22Rv1 (cell line): ENCODE data around the gene PRRT3.

ENCODE experiments used
- H3K27ac ChIP-seq: fragments of 450-650 bp; 2 replicates; pipeline ENCODE4 v1.5.1; 2017
- ZFX ChIP-seq: fragments of 450-650 bp; IDR thresholded peaks from 2 replicates; pipeline ENCODE4 v1.6.1; 2017; ENCODE audit warnings: antibody characterized with exemption, borderline replicate concordance
- TF ChIP-seq, protein P1 (sequence below): fragments of 450-650 bp; IDR thresholded peaks from 2 replicates; pipeline ENCODE4 v1.5.1; 2017; ENCODE audit warnings: mild to moderate bottlenecking

The PRRT3 gene

DNA sequence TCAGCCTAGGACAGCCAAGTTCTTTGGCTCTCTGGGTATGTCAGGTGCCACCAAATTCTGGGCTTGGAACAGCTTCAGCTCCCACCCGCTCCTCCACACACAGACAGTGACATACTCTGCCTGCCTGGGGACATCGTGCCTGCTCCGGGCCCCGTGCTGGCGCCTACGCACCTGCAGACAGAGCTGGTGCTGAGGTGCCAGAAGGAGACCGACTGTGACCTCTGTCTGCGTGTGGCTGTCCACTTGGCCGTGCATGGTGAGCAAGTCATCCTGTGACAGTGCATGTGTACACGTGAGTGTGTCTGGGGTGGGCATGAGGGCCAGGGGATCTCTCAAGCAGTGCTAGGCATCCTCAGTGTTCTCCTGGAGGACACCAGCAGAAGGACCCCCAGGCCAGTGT is 34.4 kb downstream of the PRRT3 start:
- H3K27ac ChIP-seq: peak overlapping the region; percentile 89
- TF ChIP-seq, protein P1, sequence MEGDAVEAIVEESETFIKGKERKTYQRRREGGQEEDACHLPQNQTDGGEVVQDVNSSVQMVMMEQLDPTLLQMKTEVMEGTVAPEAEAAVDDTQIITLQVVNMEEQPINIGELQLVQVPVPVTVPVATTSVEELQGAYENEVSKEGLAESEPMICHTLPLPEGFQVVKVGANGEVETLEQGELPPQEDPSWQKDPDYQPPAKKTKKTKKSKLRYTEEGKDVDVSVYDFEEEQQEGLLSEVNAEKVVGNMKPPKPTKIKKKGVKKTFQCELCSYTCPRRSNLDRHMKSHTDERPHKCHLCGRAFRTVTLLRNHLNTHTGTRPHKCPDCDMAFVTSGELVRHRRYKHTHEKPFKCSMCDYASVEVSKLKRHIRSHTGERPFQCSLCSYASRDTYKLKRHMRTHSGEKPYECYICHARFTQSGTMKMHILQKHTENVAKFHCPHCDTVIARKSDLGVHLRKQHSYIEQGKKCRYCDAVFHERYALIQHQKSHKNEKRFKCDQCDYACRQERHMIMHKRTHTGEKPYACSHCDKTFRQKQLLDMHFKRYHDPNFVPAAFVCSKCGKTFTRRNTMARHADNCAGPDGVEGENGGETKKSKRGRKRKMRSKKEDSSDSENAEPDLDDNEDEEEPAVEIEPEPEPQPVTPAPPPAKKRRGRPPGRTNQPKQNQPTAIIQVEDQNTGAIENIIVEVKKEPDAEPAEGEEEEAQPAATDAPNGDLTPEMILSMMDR: no peak
- no peak for TF ChIP-seq ZFX

DNA sequence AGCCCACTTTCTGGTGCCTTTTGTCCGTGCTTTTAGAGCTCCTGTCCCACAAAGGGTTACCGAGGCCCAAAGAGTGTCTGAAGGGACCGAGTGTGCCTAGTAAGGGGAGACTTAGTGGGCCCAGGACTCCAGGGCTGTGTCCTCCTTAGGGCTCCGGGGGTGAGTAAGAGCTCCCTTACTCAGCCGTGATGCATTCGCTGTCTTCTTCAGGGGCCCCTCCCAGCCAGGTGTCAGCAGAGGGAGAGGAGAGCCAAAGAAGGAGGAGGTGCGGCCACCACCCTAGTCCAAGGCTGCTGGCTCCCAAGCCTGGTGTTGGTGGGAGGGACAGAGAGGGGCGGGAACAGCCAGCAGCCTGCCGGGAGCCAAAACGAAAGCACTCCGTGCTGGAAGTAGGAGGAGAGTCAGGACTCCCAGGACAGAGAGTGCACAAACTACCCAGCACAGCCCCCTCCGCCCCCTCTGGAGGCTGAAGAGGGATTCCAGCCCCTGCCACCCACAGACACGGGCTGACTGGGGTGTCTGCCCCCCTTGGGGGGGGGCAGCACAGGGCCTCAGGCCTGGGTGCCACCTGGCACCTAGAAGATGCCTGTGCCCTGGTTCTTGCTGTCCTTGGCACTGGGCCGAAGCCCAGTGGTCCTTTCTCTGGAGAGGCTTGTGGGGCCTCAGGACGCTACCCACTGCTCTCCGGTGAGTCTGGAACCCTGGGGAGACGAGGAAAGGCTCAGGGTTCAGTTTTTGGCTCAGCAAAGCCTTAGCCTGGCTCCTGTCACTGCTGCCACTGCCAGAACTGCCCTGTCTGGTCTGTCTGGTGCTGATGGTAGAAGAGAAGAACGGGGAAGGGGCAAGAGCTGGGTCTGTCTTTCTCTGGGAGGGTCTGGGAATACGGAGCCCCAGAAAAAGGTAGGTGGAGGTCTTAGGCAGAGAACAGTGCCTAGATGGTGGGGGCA is 35.2 kb downstream of the PRRT3 start, which contains the start of gene IL17RC:
Gene IL17RC, plus strand, starts transcription at position 365 of the 947 bp plus-strand sequence. Its CDS starts 218 bp downstream, at position 583.
- H3K27ac ChIP-seq: peak within 1 kb of the TSS; percentile 89

DNA sequence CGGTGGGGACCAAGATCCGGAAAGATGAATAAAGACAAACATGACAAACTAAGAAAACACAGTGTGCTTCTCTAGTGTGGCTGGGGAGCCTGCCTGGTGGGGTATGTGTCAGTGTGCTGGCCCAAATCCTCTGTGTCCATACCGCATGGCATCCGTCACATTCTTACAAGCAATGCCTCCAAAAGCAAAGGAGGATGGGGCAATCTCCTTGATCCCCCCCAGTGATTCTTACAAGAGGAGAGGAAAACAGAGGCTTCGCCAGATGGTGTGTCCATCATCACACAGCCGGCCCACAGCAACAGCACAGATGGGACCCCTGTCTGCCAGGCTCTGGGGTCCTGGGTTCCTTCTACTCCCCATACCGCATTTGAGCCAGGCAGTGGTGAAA is 35.9 kb downstream of the PRRT3 start:
- H3K27ac ChIP-seq: peak overlapping the region; percentile 89
- TF ChIP-seq, protein P1: no peak
- TF ChIP-seq ZFX: no peak

More for the DNA sequence above, 35.2 kb downstream of the PRRT3 start, which contains the start of gene IL17RC:
- no peak for TF ChIP-seq ZFX
- TF ChIP-seq, protein P1: no peak

DNA sequence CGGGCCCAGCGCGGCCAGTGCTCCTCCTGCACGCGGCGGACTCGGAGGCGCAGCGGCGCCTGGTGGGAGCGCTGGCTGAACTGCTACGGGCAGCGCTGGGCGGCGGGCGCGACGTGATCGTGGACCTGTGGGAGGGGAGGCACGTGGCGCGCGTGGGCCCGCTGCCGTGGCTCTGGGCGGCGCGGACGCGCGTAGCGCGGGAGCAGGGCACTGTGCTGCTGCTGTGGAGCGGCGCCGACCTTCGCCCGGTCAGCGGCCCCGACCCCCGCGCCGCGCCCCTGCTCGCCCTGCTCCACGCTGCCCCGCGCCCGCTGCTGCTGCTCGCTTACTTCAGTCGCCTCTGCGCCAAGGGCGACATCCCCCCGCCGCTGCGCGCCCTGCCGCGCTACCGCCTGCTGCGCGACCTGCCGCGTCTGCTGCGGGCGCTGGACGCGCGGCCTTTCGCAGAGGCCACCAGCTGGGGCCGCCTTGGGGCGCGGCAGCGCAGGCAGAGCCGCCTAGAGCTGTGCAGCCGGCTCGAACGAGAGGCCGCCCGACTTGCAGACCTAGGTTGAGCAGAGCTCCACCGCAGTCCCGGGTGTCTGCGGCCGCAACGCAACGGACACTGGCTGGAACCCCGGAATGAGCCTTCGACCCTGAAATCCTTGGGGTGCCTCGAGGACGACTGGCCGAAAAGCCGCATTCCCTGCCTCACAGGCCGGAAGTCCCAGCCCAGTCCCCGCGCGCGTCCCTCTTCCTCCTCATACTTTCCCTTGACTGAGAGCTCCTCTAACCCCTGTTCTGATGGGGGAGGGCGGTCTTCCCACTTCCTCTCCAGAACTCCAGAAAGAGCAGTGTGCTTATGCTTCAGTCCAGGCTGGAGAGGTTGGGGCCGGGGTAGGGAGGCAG is 36.7 kb downstream of the PRRT3 start:
- H3K27ac ChIP-seq: peak overlapping the region; percentile 89

DNA sequence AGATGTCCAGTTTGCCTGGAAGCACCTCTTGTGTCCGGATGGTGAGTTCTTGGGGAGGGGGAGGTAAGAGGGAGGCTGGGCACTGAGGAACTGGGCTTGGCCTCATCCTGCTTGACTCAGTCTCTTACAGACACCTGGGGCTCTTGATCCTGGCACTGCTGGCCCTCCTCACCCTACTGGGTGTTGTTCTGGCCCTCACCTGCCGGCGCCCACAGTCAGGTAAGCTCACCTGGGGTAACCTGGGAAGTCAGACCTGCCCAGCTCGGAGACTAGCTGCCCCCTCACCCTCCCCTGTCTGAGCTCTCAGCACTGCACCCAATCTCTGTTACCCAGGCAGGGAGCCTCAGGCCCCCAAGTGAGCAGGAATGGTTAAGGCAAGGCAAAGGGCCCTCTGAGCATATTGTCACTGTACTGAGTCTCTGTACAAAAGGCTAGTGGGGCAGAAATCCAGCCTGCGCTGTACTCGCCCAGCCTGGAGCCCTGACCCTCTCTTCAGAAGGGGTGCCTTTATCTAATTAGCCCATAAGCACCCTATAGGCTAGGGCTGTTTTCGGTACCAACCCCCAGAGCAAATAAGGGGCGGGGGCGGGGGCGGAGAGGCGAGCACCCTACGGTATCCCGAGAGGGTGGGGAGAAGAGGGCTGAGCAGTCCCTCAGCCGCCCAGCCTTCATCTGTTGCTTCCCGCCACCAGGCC is 37.5 kb downstream of the PRRT3 start:
- peak overlapping the region; percentile 89 for H3K27ac ChIP-seq
- no peak for TF ChIP-seq ZFX
- TF ChIP-seq, protein P1: no peak

More for the DNA sequence above, 36.7 kb downstream of the PRRT3 start:
- TF ChIP-seq, protein P1: peak; percentile 7
- no peak for TF ChIP-seq ZFX

DNA sequence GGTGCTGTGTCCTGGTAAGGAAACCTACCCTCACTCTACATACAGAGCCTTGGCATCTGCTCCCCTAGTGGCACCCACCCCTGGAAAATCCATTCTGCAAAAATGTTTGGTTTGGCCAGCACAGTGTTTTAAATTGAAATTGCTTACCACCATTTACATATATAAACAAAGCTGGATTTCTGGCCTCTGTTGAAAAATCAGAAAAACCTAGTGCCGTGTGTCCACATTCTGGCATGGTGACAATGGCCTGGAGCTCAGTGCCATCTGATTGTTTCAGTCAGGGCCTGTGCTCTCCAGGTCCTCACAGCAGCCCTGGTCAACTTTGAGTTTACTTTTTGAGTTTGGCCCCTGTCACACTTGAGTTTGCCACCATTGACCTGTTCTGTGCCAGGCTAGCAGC is 38.2 kb downstream of the PRRT3 start:
- H3K27ac ChIP-seq: peak overlapping the region; percentile 89
- no peak for TF ChIP-seq ZFX
- TF ChIP-seq, protein P1: no peak
